ENCODE data around the gene PRMT1. TPM values are rescaled to one million over a fixed set of nuclear protein-coding genes. Genes with fewer than 3 reads are reported as not detected.
A peak's percentile ranks its signal among the peaks of the same experiment; 100 is the strongest.

Gene PRMT1
- polyA plus RNA-seq, 3 donors: 60.1 to 94.4 (median 74.3) TPM

- WGBS (ENCODE audit: insufficient coverage): 96% methylated on average over 7 of the region's 11 CpGs
- Mint-ChIP-seq H3K4me3 (no peak overlapping the region), H3K4me1 (peaks cover 27% of the 10 kb centered on the region), H3K36me3 (peaks cover 40 to 62% of the 10 kb centered on the region in 2 donors), H3K9me3 (no peaks in the 10 kb centered on the region), H3K27ac (peak overlapping the region in 3 of 7 donors; percentile 51 to 66 (median 56)), H3K27me3 (ENCODE audit: low read depth in 3 of 3) (peaks cover 0 to 2% (median 0%) of the 10 kb centered on the region in 3 donors)
- H3K9ac ChIP-seq (ENCODE audit: insufficient read depth, low read length, poor library complexity, severe bottlenecking): no peak overlapping the region
- peaks cover 23 to 27% of the 10 kb centered on the region in 2 donors for H3K4me1 ChIP-seq (ENCODE audit: control insufficient read depth in 1 of 2, insufficient read depth in 2 of 2, low read length in 2 of 2)
- peaks cover 49% of the 10 kb centered on the region for H3K79me2 ChIP-seq (ENCODE audit: insufficient read depth, low read length)
- H3K27me3 ChIP-seq (ENCODE audit: control insufficient read depth in 2 of 2, insufficient read depth in 2 of 2, low read length in 2 of 2): no peaks in the 10 kb centered on the region
- no peak overlapping the region for H3K4me2 ChIP-seq (replicated peaks; ENCODE audit: extremely low read depth, low read length, poor library complexity, severe bottlenecking)
- peaks cover 44 to 63% of the 10 kb centered on the region in 2 donors for H3K36me3 ChIP-seq (replicated peaks in 1 of 2; ENCODE audit: control insufficient read depth in 1 of 2, insufficient read depth in 2 of 2, low read length in 2 of 2)
- H3K27ac ChIP-seq (ENCODE audit: low read depth in 1 of 2, low read length in 2 of 2): no peak overlapping the region
- no peak for DNase-seq
- H3K9me3 ChIP-seq (replicated peaks in 1 of 2; ENCODE audit: control insufficient read depth in 1 of 2, insufficient read depth in 1 of 2, low read length in 2 of 2): no peaks in the 10 kb centered on the region
- H2AFZ ChIP-seq (ENCODE audit: insufficient read depth, low read depth, low read length, poor library complexity, severe bottlenecking): no peak overlapping the region
- TF ChIP-seq CTCF (IDR thresholded peaks at IDR 0.05): no peak
- H3K4me3 ChIP-seq (replicated peaks in 1 of 3; ENCODE audit: low read depth in 2 of 3, low read length in 3 of 3): no peak overlapping the region
- peaks cover 53% of the 10 kb centered on the region for H4K20me1 ChIP-seq (ENCODE audit: insufficient read depth, low read length)
- intact Hi-C loops (cut with micrococcal nuclease): no loop called here
Observed at GRCh38 chr19:49645592-49645991, 31.5 kb upstream of the PRMT1 start.

- intact Hi-C loops (cut with micrococcal nuclease): no loop called here
- Mint-ChIP-seq H3K27me3 (ENCODE audit: low read depth in 3 of 3) (peaks cover 0 to 2% (median 0%) of the 10 kb centered on the region in 3 donors), H3K36me3 (peaks cover 42 to 64% of the 10 kb centered on the region in 2 donors), H3K4me3 (no peak overlapping the region), H3K4me1 (peaks cover 22% of the 10 kb centered on the region), H3K9me3 (peaks cover 0 to 1% (median 0%) of the 10 kb centered on the region in 7 donors), H3K27ac (peak overlapping the region in 5 of 7 donors; percentile 3 to 70 (median 51))
- H3K4me2 ChIP-seq (replicated peaks; ENCODE audit: extremely low read depth, low read length, poor library complexity, severe bottlenecking): no peak overlapping the region
- H3K4me1 ChIP-seq (ENCODE audit: control insufficient read depth in 1 of 2, insufficient read depth in 2 of 2, low read length in 2 of 2): peaks cover 19 to 23% of the 10 kb centered on the region in 2 donors
- H3K27ac ChIP-seq (ENCODE audit: low read depth in 1 of 2, low read length in 2 of 2): no peak overlapping the region
- no peak for DNase-seq
- no peak for TF ChIP-seq CTCF (IDR thresholded peaks at IDR 0.05)
- H3K9me3 ChIP-seq (replicated peaks in 1 of 2; ENCODE audit: control insufficient read depth in 1 of 2, insufficient read depth in 1 of 2, low read length in 2 of 2): no peaks in the 10 kb centered on the region
- H3K27me3 ChIP-seq (ENCODE audit: control insufficient read depth in 2 of 2, insufficient read depth in 2 of 2, low read length in 2 of 2): no peaks in the 10 kb centered on the region
- peaks cover 49% of the 10 kb centered on the region for H3K79me2 ChIP-seq (ENCODE audit: insufficient read depth, low read length)
- peaks cover 55% of the 10 kb centered on the region for H4K20me1 ChIP-seq (ENCODE audit: insufficient read depth, low read length)
- H3K9ac ChIP-seq (ENCODE audit: insufficient read depth, low read length, poor library complexity, severe bottlenecking): no peak overlapping the region
- no peak overlapping the region for H3K4me3 ChIP-seq (replicated peaks in 1 of 3; ENCODE audit: low read depth in 2 of 3, low read length in 3 of 3)
- H2AFZ ChIP-seq (ENCODE audit: insufficient read depth, low read depth, low read length, poor library complexity, severe bottlenecking): no peak overlapping the region
- H3K36me3 ChIP-seq (replicated peaks in 1 of 2; ENCODE audit: control insufficient read depth in 1 of 2, insufficient read depth in 2 of 2, low read length in 2 of 2): peaks cover 47 to 66% of the 10 kb centered on the region in 2 donors
- WGBS (ENCODE audit: insufficient coverage): 94% methylated on average over 9 of the region's 13 CpGs
Observed at GRCh38 chr19:49645995-49646394, 31.1 kb upstream of the PRMT1 start.
